Activated CD4-positive, alpha-beta T cell treated with anti-CD3 and anti-CD28 coated beads, Interleukin-2, amount 50 U/mL, for 4 hours (primary cell): Measurements from ENCODE around the gene GRIK5.

Experiments used
- DNase-seq, 2 experiments: peaks; one replicate each; pipeline ENCODE4 v3.0.0-alpha.2; 2020

Gene GRIK5

DNA sequence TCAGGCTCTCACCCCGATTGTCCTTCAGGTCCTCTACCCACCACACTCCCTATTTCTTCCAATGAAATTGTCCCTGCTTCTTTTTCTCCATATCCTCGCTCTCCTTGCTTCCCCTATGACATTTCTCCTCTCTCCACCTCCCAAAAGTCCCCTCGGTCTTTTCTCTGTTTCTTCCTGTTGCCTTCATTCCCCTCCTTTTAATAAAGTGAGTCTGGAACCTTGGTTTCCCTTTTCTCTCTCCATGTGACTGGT lies 5.3 kb upstream of the GRIK5 start:
- no peak for DNase-seq

DNA sequence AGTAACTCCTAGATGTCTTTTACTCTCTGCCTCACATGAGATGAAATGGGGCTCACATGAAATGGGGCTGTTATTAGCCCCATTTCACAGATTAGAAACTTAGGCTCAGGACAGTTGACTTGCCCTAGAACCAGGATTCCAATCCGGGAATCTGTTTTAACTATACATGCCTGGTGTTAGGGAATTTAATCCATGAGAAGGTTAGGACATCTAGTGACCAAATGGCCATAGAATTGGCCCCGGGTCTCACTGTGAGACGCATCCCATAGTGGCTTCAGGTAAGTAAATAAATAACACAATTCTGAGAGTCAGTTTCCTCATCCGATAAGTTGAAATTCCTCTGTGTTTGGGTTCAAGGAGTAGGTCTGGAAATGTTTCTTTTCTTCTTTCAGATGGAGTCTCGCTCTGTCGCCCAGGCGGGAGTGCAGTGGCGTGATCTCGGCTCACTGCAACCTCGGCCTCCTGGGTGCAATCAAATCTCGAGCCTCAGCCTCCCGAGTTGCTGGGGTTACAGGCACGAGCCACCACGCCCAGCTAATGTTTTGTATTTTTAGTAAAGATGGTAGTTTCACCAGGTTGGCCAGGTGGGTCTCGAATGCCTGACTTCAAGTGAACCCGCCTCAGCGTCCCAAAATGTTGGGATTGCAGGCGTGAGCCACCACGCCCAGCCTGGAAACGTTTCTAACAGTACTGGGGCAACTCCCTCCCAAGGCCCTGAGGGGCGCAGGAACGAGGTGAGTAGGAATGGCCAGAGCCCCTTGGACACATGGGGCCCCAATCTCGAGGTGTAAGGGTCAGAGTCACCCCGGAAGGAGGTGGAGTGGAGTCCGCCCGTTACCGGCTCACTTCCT lies 4.7 kb upstream of the GRIK5 start:
- no peak for DNase-seq

DNA sequence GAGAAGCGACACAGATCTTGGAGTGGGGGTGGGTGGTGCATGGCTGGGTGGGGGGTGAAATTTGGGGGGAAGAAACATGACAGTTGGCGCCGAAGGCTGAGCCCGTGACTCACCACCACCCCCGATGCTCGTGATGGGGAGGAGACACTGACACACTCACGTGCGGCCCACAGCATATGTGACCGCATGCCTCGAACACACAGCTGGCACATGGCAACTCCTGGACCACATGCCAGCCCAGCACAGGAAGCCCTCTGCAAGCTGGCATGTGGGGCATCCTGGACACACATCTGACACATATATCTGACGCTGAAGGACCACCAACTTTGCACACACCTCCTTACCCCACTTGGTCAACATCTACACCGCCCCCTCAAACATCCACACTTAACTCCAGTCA lies 1.2 kb upstream of the GRIK5 start:
- no peak for DNase-seq

DNA sequence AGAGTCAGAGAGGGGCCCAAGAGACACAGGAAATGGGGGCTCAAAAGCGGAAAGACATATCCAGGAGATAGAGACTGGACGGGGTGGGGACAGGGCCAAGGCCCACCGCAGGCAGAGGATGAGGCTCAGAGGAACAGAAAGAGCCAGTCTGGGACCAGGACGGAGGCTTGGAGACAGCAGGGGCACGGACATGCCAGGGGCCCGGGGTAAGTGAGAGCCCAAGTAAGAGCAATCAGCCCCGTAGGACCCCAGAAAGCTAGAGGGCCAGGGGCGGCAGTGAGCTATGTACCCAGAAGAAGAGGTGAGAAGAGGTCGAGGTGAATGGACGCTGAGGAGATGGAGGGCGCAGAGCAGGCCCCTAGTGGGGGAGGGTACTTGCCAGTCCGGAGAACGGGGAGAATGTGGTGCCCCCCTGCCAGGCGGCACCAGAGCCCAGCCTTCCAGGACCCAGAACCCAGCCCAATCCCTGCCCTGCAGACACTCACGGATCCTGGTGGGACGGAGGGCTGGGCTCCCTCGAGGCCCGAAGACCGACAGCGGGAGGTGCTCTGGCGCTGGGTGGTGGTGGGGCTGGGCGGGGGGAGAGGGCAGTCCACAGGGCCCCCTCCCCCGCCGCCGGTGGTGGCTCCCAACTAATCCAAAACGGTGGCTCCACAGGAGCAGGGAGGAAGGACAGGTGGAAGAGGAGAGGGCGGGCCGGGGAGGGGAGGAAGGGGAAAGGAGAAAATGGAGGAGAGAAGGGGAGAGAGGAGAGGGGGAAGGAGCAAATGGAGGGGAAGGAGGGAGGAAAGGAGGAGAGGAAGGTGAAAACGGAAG lies 1.0 kb downstream of the GRIK5 start:
- DNase-seq = no peak

DNA sequence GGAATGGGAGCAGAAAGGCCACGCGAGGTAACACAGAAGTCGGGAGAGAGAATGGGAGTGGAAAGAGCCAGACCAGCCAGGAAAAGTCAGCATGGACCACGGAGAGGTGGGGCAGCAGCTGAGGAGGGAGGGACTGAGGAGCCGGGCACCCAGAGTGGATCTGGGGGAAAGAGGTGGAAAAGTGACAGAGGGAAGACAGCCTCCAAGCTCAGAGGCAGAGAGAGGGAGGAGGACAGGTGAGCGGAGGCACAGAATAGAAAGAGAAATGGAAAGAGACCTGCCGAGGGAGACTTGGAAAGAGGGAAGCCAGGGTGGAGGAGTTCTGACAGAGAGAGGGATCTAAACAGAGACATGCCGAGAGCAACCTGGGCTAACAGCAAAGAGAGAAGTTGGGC lies 1.6 kb downstream of the GRIK5 start:
- no peak for DNase-seq

DNA sequence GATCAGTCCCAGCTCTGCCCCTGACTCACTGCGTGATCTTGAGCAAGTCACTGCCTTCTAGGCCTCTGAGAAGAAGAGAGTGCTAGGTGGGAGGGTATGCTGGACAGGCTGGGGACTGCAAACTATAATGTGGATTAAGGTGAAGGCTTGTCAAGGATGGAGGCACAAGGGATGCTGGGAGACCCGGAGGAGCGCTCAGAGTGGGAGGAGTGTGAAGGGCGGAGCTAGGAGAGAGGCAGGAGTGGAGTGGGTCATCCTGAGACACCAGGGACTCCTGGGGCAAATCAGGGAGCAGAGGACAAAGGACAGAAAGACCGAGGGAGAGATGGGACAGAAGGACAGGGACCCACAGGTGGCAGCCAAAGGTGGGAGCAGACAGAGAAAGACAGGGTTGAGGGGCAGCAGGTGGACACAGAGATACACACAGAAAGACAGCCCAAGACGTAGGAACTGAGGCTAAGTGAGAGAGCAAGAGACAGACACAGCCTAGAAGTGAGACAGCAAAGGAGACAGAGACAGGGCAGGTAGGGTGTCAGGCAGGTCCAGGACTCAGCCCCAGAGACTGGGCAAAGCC lies 2.6 kb downstream of the GRIK5 start:
- DNase-seq = no peak

DNA sequence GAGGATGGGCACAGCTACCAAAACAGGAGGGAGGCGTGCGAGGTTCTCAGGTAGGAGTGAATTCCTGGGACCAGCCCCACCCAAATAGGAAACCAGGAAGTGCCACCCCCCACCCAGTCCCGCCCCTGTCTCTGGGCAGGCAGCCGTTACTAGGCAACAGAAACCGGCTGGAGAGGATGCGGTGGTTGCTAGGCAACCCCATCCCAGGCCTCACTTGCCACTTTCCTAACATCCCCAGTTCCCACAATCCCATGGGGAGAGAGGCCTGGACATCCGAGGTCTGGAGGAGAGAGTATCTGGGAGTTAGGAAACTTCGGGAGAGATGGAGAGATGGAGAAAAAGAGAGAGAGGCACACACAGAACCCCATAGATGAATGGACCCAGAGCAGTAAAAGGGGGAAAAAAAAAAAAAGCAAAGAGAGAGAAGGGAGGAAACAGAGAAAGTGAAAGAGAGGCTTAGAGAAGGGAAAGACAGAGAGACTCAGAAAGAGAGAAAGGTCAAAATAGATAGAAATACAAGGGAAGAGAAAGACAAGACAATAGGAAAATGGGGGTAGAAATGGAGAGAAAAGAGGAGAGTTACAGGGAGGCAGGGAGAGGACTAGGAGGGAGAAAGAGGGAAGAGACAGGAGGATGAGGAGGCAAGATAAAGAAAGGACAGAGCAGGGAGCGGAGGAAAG lies 3.8 kb downstream of the GRIK5 start:
- no peak for DNase-seq

DNA sequence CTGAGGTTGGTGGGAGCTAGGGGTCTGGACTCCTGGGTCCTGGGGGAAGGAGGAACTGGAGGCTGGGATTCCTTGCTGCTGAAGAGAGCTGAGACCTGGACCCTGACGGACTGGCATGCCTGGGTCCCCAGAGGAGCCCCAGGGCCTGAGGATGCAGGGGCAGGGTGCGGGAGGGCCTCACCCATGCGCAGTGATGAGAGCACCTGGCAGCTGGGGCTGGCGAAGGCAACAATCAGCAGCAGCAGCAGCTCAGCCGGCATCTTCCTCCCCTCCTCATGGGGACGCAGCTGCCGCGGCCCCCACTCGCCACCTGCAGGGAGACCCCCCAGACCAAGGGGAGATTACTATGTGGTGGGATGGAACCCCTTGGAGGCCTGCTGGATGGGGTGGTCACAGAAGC lies 4.5 kb downstream of the GRIK5 start:
- DNase-seq = no peak

DNA sequence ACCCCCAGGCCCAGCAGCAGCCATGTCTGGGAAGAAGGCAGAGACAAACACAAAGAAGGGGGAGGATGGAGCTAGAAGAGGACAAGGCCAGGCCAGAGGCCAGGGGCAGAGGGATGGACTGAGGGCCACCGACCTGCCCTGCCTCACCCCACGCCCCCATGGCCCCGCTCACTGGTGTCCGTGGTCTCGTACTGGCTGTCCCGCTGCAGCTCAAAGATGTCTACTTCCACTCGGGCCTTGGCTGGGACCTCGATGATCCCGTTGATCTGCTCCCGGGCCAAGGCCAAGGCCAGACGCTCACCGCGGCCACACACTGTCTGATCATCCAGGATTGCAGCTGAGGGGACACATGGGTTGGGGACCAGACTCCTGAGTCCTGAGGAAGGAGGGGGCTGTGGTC lies 5.0 kb downstream of the GRIK5 start:
- DNase-seq = no peak

DNA sequence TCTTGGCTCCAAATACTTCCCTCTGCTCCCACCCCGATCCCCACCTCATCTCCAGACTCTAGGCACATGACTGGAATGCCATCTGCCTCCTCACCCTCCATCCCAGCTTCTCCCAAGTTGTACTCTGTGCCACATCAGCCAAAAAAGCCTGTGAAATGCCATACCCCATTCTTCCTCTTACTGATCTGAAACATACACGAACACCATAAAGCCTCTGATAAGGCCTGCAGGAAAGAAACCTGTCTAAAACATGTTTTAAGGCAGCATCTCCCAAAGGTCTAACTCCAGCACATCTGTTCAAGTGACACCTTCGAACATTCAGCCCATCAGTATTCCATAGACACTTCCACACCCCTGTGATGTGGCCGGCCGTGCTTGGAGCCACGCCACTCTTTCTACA lies 5.6 kb downstream of the GRIK5 start:
- no peak for DNase-seq

DNA sequence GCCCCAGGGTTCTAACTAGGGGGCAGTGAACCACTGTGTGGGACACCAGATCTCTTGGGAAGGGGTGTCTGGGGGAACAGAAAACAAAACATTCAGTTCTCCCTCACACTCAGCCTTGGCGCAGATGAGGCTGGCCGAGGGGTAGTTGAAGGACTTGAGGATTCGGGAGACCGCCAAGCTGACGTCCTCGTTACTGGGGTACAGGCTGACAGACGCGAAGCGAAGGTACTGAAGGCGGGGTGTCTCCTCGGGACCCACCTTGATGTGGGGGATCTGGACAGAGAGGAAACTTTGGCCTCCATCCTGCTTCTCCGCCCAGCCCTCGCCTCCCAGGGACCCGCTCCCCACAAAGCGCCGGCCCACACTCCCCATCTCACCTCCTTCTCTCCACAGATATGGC lies 7.6 kb downstream of the GRIK5 start:
- no peak for DNase-seq

DNA sequence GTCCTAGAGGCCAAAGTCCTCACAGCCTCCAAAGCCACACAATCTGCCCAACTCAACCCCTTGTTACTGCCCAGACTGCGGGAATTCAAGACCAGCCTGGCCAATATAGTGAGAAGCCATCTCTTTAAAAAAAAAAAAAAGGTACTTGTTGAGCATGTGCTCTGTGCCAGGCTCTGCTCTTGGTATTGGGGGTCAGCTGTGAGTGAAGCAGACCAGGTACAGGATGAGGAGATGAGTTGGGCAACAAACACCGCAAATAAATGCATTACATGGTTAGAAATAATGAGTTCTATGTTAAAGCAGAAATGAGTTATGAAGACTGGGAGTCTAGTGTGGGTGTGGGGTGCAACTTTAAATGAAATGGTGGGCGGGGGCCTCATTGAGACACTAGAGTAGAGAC lies 9.9 kb downstream of the GRIK5 start:
- DNase-seq = no peak

DNA sequence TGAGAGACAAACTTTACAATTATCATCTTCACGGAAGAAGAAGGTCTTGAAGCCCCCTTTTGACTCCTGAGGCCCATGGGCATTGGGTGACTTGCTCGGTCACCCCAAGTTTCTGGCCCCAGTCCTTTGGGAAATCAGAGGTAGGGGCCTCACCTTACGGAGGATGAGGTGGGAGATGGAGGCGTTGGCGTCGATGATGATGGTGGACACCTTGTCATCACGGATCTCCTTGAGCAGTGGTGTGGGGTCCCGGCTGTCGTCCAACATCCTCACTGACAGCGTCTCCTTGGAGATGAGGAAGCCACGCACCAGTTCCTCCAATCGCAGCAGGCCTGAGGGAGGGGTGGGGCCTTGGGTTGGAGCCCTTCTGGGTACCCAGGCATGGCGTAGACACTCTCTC lies 10.8 kb downstream of the GRIK5 start:
- no peak for DNase-seq

DNA sequence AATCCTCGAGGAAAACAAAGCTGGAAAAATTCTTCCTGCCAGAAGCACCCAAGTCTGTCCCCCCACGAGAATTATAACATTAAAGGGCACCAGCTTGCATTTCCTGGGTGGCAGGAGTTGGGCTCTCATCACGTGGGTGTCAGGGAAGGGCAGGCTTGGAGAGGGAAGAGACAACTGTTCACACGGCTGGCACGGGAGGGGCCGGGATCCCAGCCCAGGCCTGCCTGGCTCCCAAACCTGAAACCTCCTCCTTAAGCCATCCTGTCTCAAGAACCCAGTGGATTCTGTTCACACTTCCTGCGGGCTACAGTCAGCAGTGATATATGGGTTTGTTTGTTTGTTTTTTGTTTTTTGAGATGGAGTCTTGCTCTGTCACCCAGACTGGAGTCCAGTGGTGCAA lies 12.2 kb downstream of the GRIK5 start:
- DNase-seq = no peak

DNA sequence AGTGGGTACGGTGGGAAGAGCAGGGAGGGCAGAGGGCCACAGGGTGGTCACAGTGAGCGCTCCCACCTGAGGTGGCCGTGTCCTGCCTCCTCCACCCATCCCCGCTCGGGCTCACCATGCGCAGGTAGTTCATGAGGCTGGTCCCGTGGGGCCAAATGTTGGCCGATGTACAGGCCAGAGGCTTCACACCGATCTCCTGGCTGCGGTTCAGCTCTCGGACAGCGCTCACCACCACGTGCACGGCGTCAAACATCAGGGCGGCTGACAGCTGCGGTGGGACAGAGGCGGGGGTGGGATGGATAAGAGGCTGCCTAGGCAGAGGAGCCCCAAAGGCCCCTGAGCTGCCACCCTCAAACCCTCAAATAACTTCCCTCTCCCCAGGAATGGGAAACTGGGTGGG lies 15.8 kb downstream of the GRIK5 start:
- no peak for DNase-seq

DNA sequence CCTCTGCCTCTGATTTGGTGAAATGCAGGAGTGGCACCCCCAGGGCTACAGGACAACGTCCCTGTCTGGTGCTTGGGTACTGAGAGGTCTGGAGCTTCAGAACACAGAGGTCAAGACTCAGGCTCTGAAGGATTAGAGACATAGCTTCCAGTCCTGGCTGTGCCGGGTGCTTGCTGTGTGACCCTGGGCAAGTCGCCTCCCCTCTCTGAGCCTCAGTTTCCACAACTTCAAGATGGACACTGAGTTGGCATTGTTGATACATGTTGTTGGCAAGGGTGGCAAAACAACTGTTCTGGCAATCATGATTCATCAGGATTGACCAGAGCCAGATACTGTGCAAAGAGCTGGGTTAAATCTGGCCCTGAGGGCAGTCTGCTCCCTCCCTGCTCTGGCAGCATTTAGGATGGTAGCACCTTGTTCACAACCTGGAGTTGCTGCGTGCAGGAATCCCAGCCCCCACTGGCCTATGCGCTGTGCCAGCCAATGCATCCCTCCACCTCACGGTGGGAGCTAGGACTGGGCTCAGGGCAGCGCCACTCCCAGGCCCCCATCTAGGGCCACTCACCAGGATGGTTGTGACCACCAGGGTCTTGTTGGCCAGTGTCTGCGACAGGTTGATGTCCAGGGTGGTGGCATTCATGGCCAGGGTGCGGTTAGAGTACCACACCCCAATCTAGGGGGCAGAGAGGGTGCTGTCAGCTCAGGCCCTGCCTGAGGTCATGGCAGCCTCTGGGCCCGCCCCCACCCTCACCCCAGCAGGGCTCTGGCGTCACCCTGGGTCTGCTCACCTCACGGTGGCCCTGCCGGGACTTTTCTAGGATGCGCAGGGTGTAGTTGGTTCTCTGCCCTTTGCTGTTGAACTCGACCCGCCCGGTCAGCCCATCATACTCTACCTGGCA lies 16.7 kb downstream of the GRIK5 start:
- DNase-seq = no peak

DNA sequence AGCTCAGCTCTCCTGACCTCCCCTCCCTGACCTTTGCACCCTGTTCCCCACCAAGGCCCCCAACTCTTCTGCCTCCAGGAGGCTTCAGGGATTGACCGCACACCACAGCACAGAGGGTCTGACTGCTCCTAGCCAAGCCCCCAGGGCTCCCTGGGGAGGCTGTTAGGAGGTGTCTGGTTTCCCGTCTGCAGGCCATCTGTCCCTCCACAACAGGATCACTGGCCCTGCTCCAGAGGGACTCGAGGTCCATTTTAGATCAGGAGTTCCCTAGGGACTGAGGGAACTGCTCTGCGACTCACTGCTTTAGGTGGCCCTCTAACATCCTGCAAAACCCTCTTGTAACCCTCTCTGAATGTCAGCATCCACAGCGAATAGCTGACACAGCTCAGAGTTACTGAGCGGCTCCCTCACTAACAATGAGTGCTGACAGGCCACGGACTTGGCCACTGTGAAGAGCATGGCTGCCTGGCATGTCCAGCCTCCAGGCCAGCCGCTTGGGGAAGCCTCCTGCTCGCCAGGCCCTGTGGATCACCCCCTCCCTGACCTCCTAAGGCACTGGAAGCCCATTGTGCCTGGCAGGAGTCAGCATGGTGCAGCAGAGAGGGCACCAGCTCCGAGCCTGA lies 17.7 kb downstream of the GRIK5 start:
- DNase-seq = no peak

DNA sequence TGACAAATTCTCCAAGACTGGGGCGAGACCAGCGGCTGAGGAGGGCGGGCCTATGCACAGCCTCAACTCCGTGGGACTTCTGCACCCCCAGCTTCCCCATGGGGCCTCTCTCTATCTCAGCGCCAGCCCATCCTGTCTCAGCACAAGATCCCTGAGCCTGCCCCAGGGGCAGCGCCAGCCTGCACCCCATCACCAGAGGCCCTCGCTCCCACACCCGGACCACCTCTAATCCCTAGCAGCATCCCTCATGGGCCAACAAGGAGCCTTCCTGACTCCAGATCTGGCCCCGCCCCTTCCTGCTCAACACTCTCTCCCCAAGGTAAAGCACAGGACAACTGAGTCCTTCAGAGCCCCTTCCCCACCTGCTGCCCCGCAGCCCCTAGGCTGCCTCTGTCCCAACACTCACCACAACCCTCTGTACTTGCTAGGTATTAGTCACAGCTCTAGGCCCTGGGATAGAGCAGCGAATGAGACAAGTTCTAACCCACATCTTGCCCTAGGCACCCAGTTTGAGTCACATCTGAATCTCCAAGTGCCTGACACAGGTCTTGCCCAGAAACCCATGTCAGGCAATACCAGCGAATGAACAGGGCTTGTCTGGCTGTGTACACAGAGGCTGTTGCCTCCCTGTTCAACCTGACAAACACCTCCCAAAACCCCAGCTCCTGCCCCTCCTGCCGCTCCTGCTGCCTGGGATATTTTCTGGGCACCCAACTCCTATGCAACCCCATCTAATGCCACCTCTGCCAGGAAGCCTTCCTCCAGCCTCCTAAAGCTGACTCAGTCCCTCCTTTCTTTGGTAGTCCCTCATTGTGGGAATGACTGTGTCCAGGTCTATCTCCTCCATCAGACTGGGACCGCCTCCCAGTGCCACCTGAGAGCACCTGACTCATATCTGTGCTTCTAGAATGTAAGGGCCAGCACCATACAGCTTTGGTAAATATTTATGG lies 18.6 kb downstream of the GRIK5 start:
- DNase-seq = no peak

DNA sequence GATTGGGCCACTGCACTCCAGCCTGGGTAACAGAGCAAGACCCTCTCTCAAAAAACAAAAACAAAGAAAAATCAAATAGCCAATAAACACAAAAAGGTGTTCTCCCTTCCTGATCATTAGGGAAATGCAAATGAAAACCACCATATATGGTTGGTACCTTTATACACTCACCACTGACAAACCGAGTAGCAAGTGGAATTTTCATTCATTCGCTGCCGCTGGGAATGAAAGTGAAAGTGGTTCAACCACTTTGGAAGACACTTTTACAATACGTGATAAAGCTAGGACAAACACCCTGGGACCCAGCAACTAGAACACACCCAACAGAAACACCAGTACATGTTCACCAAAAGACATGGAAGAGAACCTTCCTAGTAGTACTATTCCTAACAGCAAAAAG lies 21.0 kb downstream of the GRIK5 start:
- no peak for DNase-seq

DNA sequence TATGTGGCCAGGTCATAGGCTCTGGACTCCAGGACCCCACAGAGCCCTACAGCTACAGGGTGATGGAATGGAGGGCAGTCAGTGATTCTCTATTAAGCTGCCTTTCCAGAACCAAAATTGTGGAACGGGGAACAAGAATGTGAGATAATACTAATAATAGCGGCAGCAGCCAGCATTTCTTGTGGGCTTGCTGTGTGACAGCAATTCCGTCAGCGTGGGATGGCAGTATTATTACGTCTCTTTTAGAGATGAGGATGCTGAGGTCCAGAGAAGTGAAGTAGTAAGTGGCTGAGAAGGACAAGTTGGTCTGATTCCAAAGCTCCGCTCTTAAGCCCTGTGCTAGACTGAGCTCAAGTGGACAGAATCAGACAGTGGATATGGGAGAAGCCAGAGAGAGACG lies 24.4 kb downstream of the GRIK5 start:
- no peak for DNase-seq
